Panc1 (cell line): Measurements from ENCODE around the gene CCNYL1. TPM values are rescaled to one million over a fixed set of nuclear protein-coding genes. Genes with fewer than 3 reads are reported as not detected.

Source experiments
- ATAC-seq: fragments of 200-7000 bp; cut with Tn5 transposase; 2 replicates; pipeline ENCODE4 v1.9.1; 2020; ENCODE audit warnings: mild to moderate bottlenecking, moderate library complexity
- BruUV-seq: library from RNA; stranded (reverse); fragments of 400-500 nt; replicated peaks from 2 replicates; lab custom pipeline; 2021; lab: Mats Ljungman, UMichigan
- CTCF ChIA-PET: fragments of 300-600 bp; sonication (Branson Sonifier 250); formaldehyde crosslinking; loops from one replicate; lab custom pipeline; 2022; ENCODE audit warnings: antibody characterized with exemption; lab: Charles Lee
- POLR2A ChIA-PET: fragments of 300-600 bp; sonication (Branson Sonifier 250); formaldehyde crosslinking; loops from one replicate; lab custom pipeline; 2022; ENCODE audit warnings: antibody characterized with exemption; lab: Charles Lee
- DNase-seq: peaks from one replicate; pipeline ENCODE4 v3.0.0-alpha.2; 2010; ENCODE audit warnings: low read depth, low spot score
- H3K27ac ChIP-seq: 2 replicates; pipeline ENCODE4 v1.5.1; 2011; ENCODE audit warnings: mild to moderate bottlenecking, low read length, inconsistent platforms
- H3K27me3 ChIP-seq: fragments of 200-500 bp; sonication (Bioruptor generic); 2 replicates; pipeline ENCODE4 v1.6.0; 2014; ENCODE audit warnings: low read length, inconsistent platforms; ENCODE audit not compliant: control insufficient read depth, insufficient read depth
- H3K36me3 ChIP-seq: fragments of 200-500 bp; sonication (Bioruptor generic); 2 replicates; pipeline ENCODE4 v1.5.1; 2014; ENCODE audit warnings: inconsistent platforms, mild to moderate bottlenecking, low read length, moderate library complexity; ENCODE audit not compliant: control insufficient read depth, insufficient read depth
- H3K4me1 ChIP-seq: 2 replicates; pipeline ENCODE4 v1.5.1; 2011; ENCODE audit warnings: inconsistent platforms, mild to moderate bottlenecking, low read length, moderate library complexity; ENCODE audit not compliant: control insufficient read depth, insufficient read depth
- H3K4me3 ChIP-seq, 2 experiments: 2 replicates each; pipeline ENCODE4 v1.5.1; 2011 to 2012; ENCODE audit warnings: low read depth in 2 of 2, low read length in 2 of 2, mild to moderate bottlenecking in 2 of 2, inconsistent platforms in 1 of 2, moderate library complexity in 1 of 2
- H3K9me3 ChIP-seq: fragments of 200-500 bp; sonication (Bioruptor generic); 2 replicates; pipeline ENCODE4 v1.5.1; 2014; ENCODE audit warnings: low read depth, mild to moderate bottlenecking, inconsistent platforms, low read length, moderate library complexity; ENCODE audit not compliant: control insufficient read depth, insufficient read depth
- CTCF ChIP-seq: fragments of 450-650 bp; IDR thresholded peaks from 2 replicates; pipeline ENCODE4 v1.5.1; 2017; ENCODE audit warnings: mild to moderate bottlenecking
- POLR2AphosphoS5 ChIP-seq: IDR thresholded peaks from 2 replicates; pipeline ENCODE4 v1.6.1; 2012; ENCODE audit warnings: mild to moderate bottlenecking, low read depth, low read length, moderate library complexity
- REST ChIP-seq, 2 experiments: IDR thresholded peaks; 2 replicates each; pipeline ENCODE4 v1.6.1; 2011 to 2012; ENCODE audit warnings: low read depth in 2 of 2, control low read depth in 1 of 2, low read length in 1 of 2, mild to moderate bottlenecking in 1 of 2, moderate library complexity in 1 of 2; ENCODE audit not compliant: insufficient read depth in 1 of 2
- SIN3A ChIP-seq: IDR thresholded peaks from 2 replicates; pipeline ENCODE4 v1.6.1; 2012; ENCODE audit warnings: low read depth, mild to moderate bottlenecking, low read length, moderate library complexity, borderline replicate concordance; ENCODE audit not compliant: insufficient read depth
- TCF7L2 ChIP-seq: IDR thresholded peaks from 2 replicates; pipeline ENCODE4 v1.6.1; 2011; ENCODE audit warnings: mild to moderate bottlenecking, low read depth, low read length, inconsistent platforms
- in situ Hi-C: cut with HindIII; loops from 2 replicates; pipeline ENCODE4 v1.10.0; 2016; ENCODE audit warnings: low sequenced_read_pairs, low pct_unique_long_range_greater_than_20kb
- intact Hi-C: fragments of 100-400 bp; cut with micrococcal nuclease; formaldehyde crosslinking; loops from one replicate; pipeline ENCODE4 v1.10.0; 2022; ENCODE audit not compliant: unreplicated experiment
- total RNA-seq: library from RNA; stranded (reverse); gene quantifications from one replicate; pipeline ENCODE4 v1.2.1, GENCODE V29; 2021; ENCODE audit not compliant: unreplicated experiment

CCNYL1 gene
- total RNA-seq, 1 experiment from 2014 or later, result 31.4 TPM

DNA sequence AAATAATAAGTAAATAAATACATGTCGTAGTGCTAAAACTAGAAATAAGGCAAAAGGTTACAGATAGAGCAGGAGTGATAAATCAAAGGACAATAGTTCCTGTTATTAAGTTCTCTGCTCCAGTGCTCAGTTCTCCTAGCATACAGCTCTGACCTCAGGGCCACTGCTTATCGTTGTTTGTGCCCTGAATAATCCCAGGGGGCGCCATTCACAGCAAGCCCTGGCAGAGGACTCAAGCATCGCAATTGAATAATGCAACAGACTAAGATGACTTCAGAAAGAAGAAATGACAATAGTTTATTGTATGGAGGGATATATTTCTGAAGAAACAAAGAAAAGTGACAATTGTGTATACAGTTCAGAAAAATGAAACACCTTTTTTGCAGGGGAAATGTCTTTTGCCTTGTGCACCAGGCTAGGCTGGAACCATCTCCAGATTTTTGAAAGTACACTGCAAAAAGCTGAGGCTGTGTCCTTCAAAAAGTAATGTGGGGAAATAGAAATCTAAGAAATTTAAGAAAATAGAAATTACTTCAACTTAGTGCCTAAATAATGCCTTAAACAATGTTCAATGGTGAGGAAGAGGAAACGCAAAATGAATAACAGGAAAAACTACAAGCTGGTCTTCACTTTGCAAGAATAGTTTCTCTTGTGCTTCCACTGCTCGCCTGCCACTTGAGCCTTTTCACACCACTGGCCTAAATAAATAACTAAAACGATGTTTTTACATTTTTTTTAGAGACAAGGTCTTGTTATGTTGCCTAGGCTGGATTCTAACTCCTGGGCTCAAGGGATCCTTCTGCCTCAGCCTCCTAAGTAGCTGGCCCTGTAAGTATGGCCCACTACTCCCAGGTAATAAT is 19.0 kb upstream of the CCNYL1 start:
- ATAC-seq (peak; percentile 84), DNase-seq (no peak)
- no TSS peak for BruUV-seq
- no peaks in the 10 kb centered on the region for H3K36me3 ChIP-seq
- ChIA-PET POLR2A (interaction anchor here (0.6 kb wide), 2 partner anchors 12 to 18 kb away, joined by 7 to 10 read pairs; no protein-coding TSS in a partner anchor), CTCF (interaction anchor here (0.6 kb wide), 3 partner anchors 40 to 124 kb away, joined by 3 to 5 read pairs (median 3); no protein-coding TSS in a partner anchor)
- intact Hi-C loops (no loop called here), in situ Hi-C loops (no loop called here)
- no peaks in the 10 kb centered on the region for H3K27me3 ChIP-seq
- H3K9me3 ChIP-seq, result no peaks in the 10 kb centered on the region
- no peak overlapping the region for H3K27ac ChIP-seq
- H3K4me3 ChIP-seq, result no peak overlapping the region
- TF ChIP-seq POLR2AphosphoS5 (no peak), TCF7L2 (no peak), CTCF (peak; percentile 82), REST (IDR thresholded peaks at IDR 0.05; ENCODE audit: insufficient read depth in 1 of 2, low read depth in 2 of 2, low read length in 1 of 2) (no peak)
- peaks cover 3% of the 10 kb centered on the region; the same call in 1 of the 2 replicates for H3K4me1 ChIP-seq

- intact Hi-C loops, result no loop called here
- in situ Hi-C loops, result no loop called here
- POLR2A ChIA-PET, result interaction anchor here (0.6 kb wide), 1 partner anchor 78 kb away, joined by 3 read pairs; no protein-coding TSS in a partner anchor
- Histone ChIP-seq H3K4me1 (peaks cover 3% of the 10 kb centered on the region; the same call in 1 of the 2 replicates), H3K4me3 (no peak overlapping the region), H3K9me3 (no peaks in the 10 kb centered on the region), H3K36me3 (no peaks in the 10 kb centered on the region), H3K27me3 (no peaks in the 10 kb centered on the region), H3K27ac (no peak overlapping the region)
- no TSS peak for BruUV-seq
- no peak for ATAC-seq
- DNase-seq, result no peak
- no peak for TF ChIP-seq REST (IDR thresholded peaks at IDR 0.05; ENCODE audit: insufficient read depth in 1 of 2, low read depth in 2 of 2, low read length in 1 of 2)
- TF ChIP-seq CTCF, result no peak
- no peak for TF ChIP-seq TCF7L2
- no peak for TF ChIP-seq SIN3A
- CTCF ChIA-PET, result interaction anchor here (0.9 kb wide), 1 partner anchor 1730 kb away, joined by 3 read pairs; the partner anchor contains the start of gene MAP2
Measured at GRCh38 chr2:207693641-207694249, 17.7 kb upstream of the CCNYL1 start.
